Erythroblast (primary cell): ENCODE measurements around the gene ACVR2B.
"Not testable (repeated sequence)": the region's sequence is repeated elsewhere in the genome, so short reads cannot be mapped to it uniquely, and the experiment has no call there.

Experiments used
- DNase-seq, 2 experiments: peaks; one replicate each; lab custom pipeline; 2025; lab: John Stamatoyannopoulos, UW
- GATA1 ChIP-seq: IDR thresholded peaks from 2 replicates; pipeline ENCODE4 v1.6.1; 2011; ENCODE audit warnings: low read depth, mild to moderate bottlenecking, control low read depth, low read length, moderate library complexity
- POLR2A ChIP-seq: IDR thresholded peaks from 2 replicates; pipeline ENCODE4 v1.6.1; 2011; ENCODE audit warnings: mild to moderate bottlenecking, low read length

Gene ACVR2B

DNA sequence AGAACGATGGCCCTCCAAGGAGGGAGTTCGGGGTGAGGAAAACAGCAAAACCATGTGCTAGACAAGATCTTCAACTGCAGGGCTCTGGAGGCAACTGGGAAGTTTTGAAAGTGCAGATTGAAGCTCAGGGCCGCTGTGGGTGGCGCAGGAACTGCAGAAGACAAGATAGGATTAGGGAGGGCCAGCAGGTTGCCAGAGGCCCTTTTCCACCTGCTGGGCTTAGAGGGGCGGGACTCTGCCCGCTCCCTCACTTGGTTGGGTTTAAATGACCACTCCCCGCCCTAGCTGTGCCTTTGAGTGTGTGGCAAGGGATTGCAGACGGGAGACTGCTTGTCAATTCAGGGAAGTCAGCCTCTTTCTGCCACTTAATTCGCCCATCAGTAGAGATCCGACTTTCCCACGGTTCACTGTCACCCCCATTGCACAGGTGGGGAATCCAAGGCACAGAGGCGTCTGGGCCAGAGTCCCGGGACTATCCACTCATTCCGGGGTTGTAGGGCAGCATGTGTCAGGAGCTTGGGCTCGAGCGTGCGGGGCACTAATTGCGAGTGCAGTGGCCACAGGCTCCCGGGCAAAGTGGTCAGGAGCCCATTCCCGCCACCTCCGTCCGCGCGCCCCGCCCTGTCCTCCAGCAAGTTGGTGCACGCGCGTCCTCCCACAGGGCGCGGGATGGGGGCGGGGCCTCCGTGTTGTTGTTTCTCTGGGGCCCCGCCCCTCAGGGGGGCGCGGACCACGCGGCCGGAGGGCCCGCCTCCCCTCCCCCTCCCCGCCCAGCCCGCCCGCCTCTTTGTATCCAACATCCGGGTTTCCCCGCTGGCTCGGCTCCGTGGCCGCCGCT is at the start of gene ACVR2B:
Gene ACVR2B (plus strand): TSS at position 816 of the 838 bp plus-strand sequence. CDS start 433 bp downstream, outside the sequence.
- DNase-seq, result peak; percentile 85 to 89
- TF ChIP-seq GATA1 (no peak), POLR2A (no peak)

DNA sequence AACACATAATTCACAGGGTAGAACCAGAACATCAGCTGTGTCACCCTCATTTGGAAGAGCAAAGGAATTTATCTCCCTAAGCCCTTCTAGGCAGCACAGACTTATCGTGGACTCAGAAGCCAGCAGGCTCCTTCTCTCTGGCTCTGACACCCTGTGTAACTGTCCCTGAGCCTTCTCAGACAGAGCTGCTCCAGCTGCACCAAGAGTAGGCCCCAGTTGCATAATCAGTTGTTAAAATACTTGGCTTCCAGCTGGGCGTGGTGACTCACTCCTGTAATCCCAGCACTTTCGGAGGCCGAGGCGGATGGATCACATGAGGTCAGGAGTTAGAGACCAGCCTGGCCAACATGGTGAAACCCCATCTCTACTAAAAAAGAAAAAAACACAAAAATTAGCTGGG is 49.4 kb upstream of the ACVR2B start:
- no peak for DNase-seq
- TF ChIP-seq GATA1 (no peak), POLR2A (no peak)

DNA sequence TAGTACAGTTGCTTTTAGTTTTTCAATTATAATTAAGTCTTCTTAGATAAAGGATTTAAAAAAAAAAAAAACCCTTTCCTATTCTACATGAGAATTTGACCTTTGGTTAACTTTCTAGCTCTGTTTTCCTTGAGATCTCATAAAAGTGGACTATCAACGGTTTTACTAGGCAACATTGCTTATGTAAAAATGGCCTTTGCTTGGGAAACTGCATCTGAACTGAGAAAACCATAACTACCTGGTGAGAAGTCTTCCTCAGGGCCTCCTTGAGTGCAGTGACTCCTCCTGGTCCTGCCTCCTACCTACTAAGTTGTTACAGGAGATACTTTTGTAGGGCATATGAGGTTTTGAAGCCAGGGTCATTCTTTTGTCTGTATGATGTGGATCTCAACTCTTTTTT is 42.1 kb upstream of the ACVR2B start:
- no peak for DNase-seq
- no peak for TF ChIP-seq GATA1

DNA sequence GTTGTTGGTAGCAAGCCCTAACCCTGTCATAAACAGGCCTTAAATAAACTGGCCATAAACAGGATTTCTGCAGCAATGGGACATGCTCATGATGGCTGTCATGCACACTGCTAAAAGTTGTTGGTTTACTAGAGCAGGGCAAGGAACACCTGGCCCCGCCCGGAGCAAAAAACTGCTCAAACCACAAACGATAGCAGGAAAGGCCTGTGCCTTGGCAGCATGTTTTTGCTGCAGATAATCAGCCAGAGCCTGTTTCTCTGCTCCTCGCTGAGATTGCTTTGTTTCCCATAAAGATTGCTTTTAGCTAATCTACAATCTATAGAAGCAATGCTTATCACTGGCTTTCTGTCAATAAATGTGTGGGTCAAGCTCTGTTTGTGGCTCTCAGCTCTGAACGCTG is 32.9 kb upstream of the ACVR2B start:
- DNase-seq, result not testable (repeated sequence)

DNA sequence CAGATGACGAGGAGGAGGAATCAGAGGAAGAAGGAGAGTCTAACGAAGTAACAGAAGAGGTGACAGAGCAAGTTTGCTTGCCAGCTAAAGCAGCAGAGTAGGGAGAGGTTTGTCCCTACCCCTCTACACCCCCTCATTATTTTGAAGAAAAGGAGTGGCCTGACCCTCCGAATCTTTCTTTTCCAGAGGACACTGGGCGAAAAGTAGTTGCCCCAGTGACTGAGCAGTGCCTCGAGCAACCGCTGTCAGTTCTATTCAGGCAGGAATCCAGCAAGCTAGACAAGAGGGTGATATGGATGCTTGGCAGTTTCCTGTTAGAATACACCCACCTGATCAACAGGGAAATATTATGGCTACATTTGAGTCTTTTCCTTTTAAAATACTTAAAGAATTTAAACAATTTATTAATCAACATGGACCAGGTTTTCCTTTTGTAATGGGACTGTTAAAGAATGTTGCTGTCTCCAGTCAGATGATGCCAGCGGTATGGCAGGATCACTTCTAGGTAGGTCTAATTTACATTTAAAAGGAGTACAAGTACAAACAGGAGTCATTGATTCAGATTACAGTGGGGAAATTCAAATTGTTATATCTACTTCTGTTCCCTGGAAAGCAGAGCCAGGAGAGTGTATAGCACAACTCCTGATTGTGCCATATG is 31.9 kb upstream of the ACVR2B start:
- TF ChIP-seq GATA1 (no peak), POLR2A (no peak)
- DNase-seq, result no peak

DNA sequence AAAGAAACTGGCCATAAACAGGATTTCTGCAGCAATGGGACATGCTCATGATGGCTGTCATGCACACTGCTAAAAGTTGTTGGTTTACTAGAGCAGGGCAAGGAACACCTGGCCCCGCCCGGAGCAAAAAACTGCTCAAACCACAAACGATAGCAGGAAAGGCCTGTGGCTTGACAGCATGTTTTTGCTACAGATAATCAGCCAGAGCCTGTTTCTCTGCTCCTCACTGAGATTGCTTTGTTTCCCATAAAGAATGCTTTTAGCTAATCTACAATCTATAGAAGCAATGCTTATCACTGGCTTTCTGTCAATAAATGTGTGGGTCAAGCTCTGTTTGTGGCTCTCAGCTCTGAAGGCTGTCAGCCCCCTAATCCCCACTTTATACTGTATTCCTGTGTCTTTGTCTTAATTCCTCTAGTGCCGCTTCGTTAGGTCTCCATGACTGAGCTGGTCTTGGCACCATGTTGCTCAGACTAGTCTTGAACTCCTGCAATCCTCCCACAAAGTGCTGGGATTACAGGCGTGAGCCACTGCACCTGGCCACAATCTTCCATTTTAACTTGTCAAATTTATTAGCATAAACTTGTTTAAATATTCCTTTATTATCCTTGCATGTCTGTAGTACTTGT is 26.8 kb upstream of the ACVR2B start:
- not testable (repeated sequence) for DNase-seq

DNA sequence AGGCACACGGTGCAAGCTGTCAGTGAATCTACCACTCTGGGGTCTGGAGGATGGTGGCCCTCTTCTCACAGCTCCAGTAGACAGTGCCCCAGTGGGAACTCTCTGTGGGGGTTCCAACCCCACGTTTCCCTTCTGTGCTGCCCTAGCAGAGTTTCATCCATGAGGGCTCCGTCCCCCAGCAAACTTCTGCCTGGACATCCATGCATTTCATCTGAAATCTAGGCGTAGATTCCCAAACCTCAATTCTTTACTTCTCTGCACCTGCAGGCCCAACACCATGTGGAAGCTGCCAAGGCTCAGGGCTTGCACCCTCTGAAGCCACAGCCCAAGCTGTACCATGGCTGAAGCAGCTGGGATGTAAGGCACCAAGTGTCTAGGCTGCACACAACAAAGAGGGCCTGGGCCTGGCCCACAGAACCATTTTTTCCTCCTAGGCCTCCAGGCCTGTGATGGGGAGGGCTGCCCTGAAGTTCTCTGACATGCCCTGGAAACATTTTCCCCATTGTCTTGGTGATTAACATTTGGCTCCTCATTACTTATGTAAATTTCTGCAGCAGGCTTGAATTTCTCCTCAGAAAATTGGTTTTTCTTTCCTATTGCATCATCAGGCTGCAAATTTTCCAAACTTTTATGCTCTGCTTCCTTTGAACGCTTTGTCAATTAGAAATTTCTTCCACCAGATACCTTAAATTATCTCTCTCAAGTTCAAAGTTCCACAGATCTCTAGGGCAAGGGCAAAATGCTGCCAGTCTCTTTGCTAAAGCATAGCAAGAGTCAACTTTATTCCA is 20.6 kb upstream of the ACVR2B start:
- DNase-seq, result peak; percentile 18

DNA sequence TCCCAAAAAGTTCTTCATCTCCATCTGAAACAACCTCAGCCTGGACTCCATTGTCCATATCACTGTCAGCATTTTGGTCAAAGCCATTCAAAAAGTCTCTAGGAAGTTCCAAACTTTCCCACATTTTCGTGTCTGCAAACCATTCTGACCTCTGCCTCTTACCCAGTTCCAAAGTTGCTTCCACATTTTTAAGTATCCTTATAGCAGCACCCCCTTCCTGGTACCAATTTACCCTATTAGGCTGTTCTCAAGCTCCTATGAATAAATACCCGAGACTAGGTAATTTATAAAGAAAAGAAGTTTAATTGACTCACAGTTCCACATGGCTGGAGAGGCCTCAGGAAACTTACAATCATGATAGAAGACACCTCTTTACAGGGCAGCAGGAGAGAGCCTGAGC is 20.0 kb upstream of the ACVR2B start:
- not testable (repeated sequence) for DNase-seq

DNA sequence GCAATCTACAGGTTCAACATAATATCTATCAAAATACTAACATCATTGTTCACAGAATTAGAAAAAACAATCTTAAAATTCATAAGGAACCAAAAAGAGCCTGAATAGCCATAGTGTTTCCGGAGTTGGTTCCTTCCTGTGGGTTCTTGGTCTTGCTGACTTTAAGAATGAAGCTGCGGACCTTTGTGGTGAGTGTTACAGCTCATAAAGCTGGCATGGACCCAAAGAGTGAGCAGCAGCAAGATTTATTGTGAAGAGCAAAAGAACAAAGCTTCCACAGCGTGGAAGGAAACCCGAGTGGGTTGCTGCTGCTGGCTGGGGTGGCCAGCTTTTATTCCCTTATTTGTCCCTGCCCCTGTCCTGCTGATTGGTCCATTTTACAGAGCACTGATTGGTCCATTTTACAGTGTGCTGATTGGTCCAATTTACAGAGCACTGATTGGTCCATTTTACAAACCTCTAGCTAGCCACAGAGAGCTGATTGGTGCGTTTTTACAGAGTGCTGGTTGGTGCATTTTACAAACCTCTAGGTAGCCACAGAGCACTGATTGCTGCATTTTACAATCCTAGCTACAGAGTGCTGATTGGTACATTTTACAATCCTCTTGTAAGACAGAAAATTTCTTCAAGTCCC is 15.1 kb upstream of the ACVR2B start:
- DNase-seq, result not testable (repeated sequence)

DNA sequence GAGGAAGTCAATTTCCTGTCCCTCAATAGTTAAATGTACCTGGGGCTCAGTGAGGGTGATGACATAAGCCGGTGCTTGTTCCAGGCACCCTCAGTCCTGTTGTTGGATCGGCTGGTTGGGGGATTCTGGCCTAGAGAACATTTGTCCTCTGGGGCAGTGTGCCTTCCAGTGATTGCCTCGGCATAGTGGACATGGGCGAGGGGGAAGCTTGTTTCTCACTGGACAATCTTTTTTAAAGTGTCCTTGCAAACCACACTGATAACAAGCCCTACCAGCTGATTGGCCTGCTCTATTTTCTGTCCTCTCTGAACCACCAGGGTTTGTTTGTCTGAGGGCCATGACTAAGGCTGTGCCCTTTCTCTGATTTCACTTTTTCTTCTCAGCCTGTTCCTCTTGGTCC is 10.5 kb upstream of the ACVR2B start:
- DNase-seq, result not testable (repeated sequence)

DNA sequence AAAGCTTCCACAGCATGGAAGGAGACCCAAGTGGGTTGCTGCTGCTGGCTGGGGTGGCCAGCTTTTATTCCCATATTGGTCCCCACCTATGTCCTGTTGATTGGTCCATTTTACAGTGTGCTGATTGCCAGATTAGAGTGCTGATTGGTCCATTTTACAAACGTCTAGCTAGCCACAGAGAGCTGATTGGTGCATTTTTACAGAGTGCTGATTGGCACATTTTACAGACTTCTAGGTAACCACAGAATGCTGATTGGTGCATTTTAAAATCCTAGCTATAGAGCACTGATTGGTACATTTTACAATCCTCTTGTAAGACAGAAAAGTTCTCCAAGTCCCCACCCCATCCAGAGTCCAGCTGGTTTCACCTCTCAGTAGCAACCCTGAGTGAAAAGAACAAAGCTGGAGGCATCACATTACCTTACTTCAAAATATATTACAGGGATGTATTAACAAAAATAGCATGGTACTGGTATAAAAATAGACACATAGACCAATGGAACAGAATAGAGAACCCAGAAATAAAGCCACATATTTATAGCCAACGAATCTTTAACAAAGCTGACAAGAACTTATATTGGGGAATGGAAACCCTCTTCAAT is 7.5 kb upstream of the ACVR2B start:
- TF ChIP-seq GATA1 (no peak), POLR2A (no peak)
- no peak for DNase-seq

DNA sequence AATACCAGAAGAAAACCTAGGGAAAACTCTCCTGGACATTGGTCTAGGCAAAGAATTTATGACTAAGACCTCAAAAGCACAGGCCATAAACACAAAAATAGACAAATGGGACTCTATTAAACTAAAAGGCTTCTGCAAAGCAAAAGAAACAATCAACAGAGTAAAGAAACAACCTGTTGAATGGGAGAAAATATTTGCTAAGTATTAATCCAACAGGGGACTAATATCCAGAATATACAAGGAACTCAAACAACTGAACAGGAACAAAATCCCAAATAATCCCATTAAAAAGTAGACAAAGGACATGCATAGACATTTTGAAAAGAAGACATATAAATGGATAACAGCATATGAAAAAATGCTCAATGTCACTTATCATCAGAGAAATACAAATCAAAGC is 6.9 kb upstream of the ACVR2B start:
- no peak for DNase-seq
- TF ChIP-seq POLR2A (no peak), GATA1 (no peak)

DNA sequence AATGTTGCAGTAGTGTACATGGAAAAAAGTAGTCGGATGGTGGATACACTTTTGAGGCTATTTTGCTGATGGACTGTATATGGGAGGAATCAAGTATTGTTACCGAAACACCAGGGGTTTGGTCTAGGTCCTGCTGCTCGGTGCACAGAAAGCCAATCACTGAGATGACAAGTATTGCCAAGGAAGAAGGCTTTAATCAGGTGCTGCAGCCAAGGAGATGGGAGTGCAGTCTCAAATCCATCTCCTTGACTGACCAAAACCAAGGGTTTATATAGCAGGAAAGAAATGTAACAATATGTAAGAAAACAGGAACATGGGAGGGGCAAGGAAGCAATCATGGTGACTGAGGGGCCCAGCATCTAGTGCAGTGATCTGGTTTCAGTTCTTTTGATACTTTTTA is 2.8 kb upstream of the ACVR2B start:
- DNase-seq, result no peak
- TF ChIP-seq GATA1 (no peak), POLR2A (no peak)

DNA sequence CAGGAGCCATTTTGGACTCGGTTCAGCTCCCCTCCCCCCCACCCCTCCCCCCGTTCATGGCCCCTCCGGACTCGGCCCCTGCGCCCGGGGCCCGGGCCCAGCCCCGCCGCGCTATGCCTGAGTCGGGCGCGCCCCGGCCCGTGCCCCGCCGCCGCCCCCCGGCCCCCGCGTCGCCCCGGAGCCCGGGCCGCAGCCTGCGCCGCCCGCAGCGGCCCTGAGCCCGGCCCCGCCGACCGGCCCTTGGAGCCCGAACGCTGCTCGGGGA is 155 bp downstream of the ACVR2B start:
- DNase-seq, result no peak
- TF ChIP-seq POLR2A, result no peak
- no peak for TF ChIP-seq GATA1
